Epithelial cell of umbilical artery (primary cell): ENCODE measurements around the gene OR11H1. TPM values are rescaled to one million over a fixed set of nuclear protein-coding genes. Genes with fewer than 3 reads are reported as not detected.

Experiments used
- total RNA-seq: library from RNA; depleted of rRNA; stranded (reverse); fragments of >200 nt; gene quantifications from 2 replicates; pipeline ENCODE4 v1.2.3, GENCODE V29; 2014

The OR11H1 gene, protein sequence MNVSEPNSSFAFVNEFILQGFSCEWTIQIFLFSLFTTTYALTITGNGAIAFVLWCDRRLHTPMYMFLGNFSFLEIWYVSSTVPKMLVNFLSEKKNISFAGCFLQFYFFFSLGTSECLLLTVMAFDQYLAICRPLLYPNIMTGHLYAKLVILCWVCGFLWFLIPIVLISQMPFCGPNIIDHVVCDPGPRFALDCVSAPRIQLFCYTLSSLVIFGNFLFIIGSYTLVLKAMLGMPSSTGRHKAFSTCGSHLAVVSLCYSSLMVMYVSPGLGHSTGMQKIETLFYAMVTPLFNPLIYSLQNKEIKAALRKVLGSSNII
- not detected in 2 replicates for total RNA-seq

DNA sequence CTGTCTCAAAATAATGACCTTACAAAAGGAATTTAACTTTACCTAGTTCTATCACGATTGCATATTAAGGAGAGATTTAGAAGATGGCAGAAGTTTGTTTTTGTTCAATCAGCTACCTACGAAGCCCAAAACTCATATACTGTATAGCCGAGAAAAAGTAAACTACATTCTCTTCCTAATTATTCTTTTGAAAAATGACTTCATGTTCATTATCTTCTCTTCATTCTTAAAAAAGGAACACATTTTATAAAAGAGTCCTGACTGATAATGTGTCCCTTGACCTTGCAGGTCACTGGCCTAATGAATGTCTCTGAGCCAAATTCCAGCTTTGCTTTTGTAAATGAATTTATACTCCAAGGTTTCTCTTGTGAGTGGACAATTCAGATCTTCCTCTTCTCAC, at the start of gene OR11H1:
Gene OR11H1, plus strand, starts transcription at position 301 of the 400 bp plus-strand sequence. Its CDS starts 0 bp downstream, at position 301.

Other genes starting within 250 kb of the OR11H1 start
- gene POTEH, start 161.8 kb downstream of the OR11H1 start, total RNA-seq = not detected in 2 replicates